ENCODE measurements around the gene MYH1. TPM values are rescaled to one million over a fixed set of nuclear protein-coding genes. Genes with fewer than 3 reads are reported as not detected.

MYH1 gene
- total and polyA plus RNA-seq, 11 donors: 0.04 to 0.09 TPM; not detected in 9

- H3K4me3 ChIP-seq: no peak overlapping the region
- H3K27ac ChIP-seq: no peak overlapping the region
- 72 to 76% (median 74%) methylated on average over 4 of the region's 4 CpGs for WGBS, 4 donors
- no peaks in the 10 kb centered on the region for H3K9me3 ChIP-seq
- no peaks in the 10 kb centered on the region for H3K27me3 ChIP-seq
- no peaks in the 10 kb centered on the region for H3K4me1 ChIP-seq
- no peak for DNase-seq
- TF ChIP-seq POLR2A (IDR thresholded peaks at IDR 0.05): no peak
- TF ChIP-seq, protein P1, sequence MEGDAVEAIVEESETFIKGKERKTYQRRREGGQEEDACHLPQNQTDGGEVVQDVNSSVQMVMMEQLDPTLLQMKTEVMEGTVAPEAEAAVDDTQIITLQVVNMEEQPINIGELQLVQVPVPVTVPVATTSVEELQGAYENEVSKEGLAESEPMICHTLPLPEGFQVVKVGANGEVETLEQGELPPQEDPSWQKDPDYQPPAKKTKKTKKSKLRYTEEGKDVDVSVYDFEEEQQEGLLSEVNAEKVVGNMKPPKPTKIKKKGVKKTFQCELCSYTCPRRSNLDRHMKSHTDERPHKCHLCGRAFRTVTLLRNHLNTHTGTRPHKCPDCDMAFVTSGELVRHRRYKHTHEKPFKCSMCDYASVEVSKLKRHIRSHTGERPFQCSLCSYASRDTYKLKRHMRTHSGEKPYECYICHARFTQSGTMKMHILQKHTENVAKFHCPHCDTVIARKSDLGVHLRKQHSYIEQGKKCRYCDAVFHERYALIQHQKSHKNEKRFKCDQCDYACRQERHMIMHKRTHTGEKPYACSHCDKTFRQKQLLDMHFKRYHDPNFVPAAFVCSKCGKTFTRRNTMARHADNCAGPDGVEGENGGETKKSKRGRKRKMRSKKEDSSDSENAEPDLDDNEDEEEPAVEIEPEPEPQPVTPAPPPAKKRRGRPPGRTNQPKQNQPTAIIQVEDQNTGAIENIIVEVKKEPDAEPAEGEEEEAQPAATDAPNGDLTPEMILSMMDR (IDR thresholded peaks at IDR 0.05): no peak
- intact Hi-C loops (cut with DNase I): loop anchor here in 1 of 10 donors (10.0 kb wide), 1 partner anchor 55 kb away; the partner anchor contains the start of gene MYH1
- ATAC-seq: no peak
- no peaks in the 10 kb centered on the region for H3K36me3 ChIP-seq
These were observed 58.3 kb downstream of the MYH1 start for GRCh38 chr17:10460062-10460461.

DNA sequence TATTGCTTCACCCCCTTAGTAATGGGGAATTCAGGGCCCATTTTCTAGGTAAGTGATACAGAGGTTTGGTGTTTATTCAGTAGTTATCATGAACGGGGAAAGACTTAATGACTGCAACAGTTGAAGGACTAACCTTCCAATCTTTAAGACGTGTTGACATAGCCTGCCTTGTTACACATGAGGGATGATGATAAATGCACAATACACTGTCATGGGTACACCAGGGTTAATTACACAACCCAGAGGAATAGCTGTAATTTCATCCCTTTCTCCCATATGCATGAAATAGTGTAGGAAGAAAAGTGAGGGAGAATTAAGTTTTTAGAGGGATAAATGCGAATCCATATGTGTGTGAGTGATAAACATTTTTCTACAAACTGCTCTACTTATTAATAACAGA, 59.6 kb downstream of the MYH1 start:
- Histone ChIP-seq H3K27me3 (no peaks in the 10 kb centered on the region), H3K36me3 (no peaks in the 10 kb centered on the region), H3K27ac (no peak overlapping the region), H3K4me1 (no peaks in the 10 kb centered on the region), H3K9me3 (no peaks in the 10 kb centered on the region), H3K4me3 (no peak overlapping the region)
- DNase-seq: no peak
- 48 to 57% (median 50%) methylated on average over 3 of the region's 3 CpGs for WGBS, 4 donors
- intact Hi-C loops (cut with DNase I): loop anchor here in 1 of 10 donors (10.0 kb wide), 1 partner anchor 126 kb away; no protein-coding TSS in a partner anchor
- TF ChIP-seq, protein P1 (IDR thresholded peaks at IDR 0.05): no peak
- TF ChIP-seq POLR2A (IDR thresholded peaks at IDR 0.05): no peak
- no peak for ATAC-seq

- DNase-seq (no peak), ATAC-seq (no peak)
- intact Hi-C loops (cut with DNase I): loop anchor here in 1 of 10 donors (10.0 kb wide), 1 partner anchor 127 kb away; no protein-coding TSS in a partner anchor
- Histone ChIP-seq H3K27ac (no peak overlapping the region), H3K4me1 (no peaks in the 10 kb centered on the region), H3K4me3 (no peak overlapping the region), H3K36me3 (no peaks in the 10 kb centered on the region), H3K27me3 (no peaks in the 10 kb centered on the region), H3K9me3 (no peaks in the 10 kb centered on the region)
- WGBS, 4 donors: 24 to 39% (median 29%) methylated on average over 1 of the region's 1 CpG
- TF ChIP-seq, protein P1 (IDR thresholded peaks at IDR 0.05): no peak
- no peak for TF ChIP-seq POLR2A (IDR thresholded peaks at IDR 0.05)
These were observed 60.4 kb downstream of the MYH1 start for GRCh38 chr17:10457952-10458351.

GRCh38 chr17:10447026-10447931, 71.1 kb downstream of the MYH1 start:
- H3K27ac ChIP-seq: no peak overlapping the region
- DNase-seq: no peak
- no peak for TF ChIP-seq POLR2A (IDR thresholded peaks at IDR 0.05)
- TF ChIP-seq, protein P1 (IDR thresholded peaks at IDR 0.05): no peak
- no peaks in the 10 kb centered on the region for H3K4me1 ChIP-seq
- WGBS, 4 donors: 57 to 69% (median 62%) methylated on average over 7 of the region's 7 CpGs
- H3K9me3 ChIP-seq: no peaks in the 10 kb centered on the region
- intact Hi-C loops (cut with DNase I): no loop called here
- no peaks in the 10 kb centered on the region for H3K27me3 ChIP-seq
- H3K4me3 ChIP-seq: no peak overlapping the region
- no peak for ATAC-seq
- no peaks in the 10 kb centered on the region for H3K36me3 ChIP-seq
